Measurements from ENCODE around the gene UPK1A.
A peak's percentile ranks its signal among the peaks of the same experiment; 100 is the strongest.
"Not testable (repeated sequence)": the region's sequence is repeated elsewhere in the genome, so short reads cannot be mapped to it uniquely, and the experiment has no call there.

The UPK1A gene

GRCh38 chr19:35644206-35644986 is 21.9 kb upstream of the UPK1A start:
- DNase-seq (ENCODE audit: low read depth, low spot score): peak; percentile 82

DNA sequence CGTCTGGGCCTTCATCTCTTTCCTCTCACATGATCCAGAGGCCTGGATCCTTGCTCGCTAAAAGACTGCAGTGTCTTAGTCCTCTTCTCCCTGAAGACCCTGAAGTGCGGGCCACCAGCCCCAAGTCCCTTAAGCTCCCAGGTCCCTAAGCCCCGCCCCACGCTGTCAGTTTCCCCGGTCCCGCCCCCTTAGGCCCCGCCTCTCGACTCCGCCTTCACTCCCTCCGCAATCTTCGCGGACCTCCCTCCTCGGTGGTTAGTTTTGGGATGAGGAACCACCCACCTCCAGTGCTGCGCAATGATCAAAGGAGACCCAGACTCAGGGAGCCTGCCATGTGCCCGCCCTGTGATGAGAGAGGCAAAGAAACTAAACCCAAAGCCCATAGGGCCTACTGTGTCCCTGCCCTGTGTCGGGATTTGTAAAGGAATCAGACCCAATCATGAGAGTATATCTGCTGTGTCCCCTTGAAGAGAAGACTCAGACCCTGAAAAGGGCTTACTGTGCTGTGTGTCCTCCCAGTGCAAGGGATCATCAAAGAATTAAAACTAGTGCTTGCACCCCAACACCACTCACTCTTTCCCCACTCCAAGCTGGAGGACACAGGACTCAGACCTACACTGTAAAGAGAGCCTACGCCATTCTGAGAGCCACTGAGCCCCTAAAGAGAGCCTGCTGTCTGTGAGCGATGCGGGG is 21.2 kb upstream of the UPK1A start:
- no peak for DNase-seq (ENCODE audit: low read depth, low spot score)

GRCh38 chr19:35645680-35646511 is 20.4 kb upstream of the UPK1A start:
- DNase-seq (ENCODE audit: low read depth, low spot score): no peak

GRCh38 chr19:35648017-35648961 is 18.0 kb upstream of the UPK1A start, which contains the start of gene COX6B1:
TSS of gene COX6B1 (plus strand) at chr19:35648323. CDS start at chr19:35651244, 2,921 bp downstream.
- peak; percentile 95 for DNase-seq (ENCODE audit: low read depth, low spot score)

GRCh38 chr19:35650581-35650980 is 15.7 kb upstream of the UPK1A start:
- no peak for DNase-seq (ENCODE audit: low read depth, low spot score)

DNA sequence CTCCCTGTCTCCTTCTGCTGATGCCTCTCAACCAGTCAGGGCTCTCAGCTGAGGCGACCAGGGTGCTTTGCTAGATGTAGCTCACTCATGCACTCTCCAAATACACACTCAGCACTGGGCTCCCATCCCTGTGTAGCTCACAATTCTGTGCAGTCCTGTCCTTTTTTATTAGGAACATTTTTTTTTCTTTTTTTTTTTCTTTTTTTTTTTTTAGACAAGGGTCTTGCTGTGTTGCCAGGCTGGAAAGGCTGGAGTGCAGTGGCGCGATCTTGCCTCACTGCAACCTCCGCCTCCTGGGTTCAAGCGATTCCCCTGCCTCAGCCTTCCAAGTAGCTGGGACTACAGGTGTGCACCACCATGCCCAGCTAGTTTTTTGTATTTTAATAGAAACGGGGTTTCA is 11.5 kb upstream of the UPK1A start:
- DNase-seq (ENCODE audit: low read depth, low spot score): not testable (repeated sequence)

GRCh38 chr19:35655600-35655999 is 10.7 kb upstream of the UPK1A start:
- DNase-seq (ENCODE audit: low read depth, low spot score): no peak

GRCh38 chr19:35656700-35657099 is 9.6 kb upstream of the UPK1A start:
- DNase-seq (ENCODE audit: low read depth, low spot score): no peak

DNA sequence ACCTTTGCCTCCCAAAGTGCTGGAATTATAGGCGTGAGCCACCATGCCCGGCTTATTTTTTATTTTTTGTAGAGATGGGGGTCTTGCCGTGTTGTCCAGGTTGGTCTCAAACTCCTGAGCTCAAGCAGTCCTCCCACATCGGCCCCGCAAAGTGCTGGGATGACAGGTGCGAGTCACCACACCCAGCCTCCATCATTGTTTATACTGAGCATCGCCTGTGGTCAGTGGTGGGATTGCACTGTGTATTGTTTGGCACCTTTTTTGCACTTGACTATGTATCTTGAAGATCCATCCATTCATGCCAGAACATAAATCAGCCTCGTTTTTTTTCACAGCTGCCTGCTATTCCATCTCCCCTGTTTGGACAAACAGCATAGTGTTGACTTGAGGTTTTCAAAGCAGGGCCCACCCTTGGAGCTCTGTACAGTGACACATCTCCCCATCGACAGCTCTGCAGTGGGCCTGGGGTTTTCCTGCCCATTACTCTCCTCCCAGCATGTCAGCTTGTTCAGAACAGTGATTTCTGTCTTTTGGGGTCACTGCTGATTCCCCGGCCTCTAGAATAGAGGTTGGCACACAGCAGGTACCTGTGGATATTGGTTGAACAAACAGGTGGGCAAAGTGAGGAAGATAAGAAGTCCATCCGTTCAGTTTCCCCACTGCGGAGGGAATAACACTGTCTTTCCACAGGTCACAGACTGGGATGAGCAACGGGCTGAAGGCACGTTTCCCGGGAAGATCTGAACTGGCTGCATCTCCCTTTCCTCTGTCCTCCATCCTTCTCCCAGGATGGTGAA is 8.2 kb upstream of the UPK1A start:
- no peak for DNase-seq (ENCODE audit: low read depth, low spot score)

- DNase-seq (ENCODE audit: low read depth, low spot score): no peak
Observed at GRCh38 chr19:35661995-35662340, 4.3 kb upstream of the UPK1A start.

DNA sequence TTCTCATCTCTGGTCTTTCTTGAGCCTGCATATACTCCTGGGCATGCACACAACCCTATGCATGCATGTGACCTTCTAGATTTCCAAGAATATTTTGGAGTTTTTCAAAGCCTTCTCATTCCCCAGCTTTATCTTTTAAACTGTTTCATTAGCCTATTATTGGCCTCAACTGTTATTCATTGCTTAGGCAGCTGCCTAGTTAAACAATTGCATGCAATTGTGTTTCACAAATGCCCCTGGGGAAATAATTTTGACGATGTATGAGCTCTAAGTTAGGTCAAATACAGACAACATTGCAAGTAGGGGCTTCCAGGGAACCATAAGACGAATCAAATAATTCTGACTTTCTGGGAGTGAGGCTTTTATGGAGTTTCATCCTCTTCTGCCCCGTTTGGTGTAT is 2.3 kb upstream of the UPK1A start:
- DNase-seq (ENCODE audit: low read depth, low spot score): no peak

DNA sequence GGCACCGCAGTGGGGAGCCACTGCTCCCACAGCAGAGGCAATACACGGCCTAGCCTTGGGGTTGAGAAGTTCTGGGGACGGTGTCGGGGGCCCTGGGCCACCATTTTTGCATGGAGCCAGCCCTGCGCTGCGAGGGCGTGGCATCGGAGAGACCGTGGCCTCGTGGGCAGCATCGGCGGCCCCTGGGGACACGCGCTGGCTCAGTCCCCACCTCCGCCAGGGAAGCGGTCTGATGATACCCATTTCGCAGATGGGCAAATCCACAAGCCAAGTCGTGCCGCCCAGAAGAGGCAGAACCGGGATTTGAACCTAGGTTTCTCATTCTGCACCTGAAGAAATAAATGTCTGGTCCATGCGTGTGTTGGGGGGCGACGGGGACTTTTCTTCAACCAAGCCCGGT is 1.2 kb upstream of the UPK1A start:
- DNase-seq (ENCODE audit: low read depth, low spot score): no peak

DNA sequence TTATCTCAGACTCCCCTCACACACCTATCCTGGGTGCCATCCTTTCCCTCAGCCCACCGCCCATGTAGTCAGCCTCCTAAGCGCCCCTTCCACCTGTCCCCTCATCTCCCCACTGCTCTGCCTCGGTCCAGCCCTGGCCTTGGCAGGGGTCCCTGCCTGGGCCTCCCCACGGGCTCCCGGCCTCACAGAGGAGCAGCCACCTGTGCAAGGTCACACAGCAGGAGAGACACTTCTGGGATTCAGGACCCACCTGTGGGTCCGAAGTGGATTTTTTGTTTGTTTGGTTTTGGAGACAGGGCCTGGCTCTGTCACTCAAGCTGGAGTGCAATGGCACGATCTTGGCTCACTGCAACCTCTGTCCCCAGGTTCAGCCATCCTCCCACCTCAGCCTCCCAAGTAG is 713 bp upstream of the UPK1A start:
- no peak for DNase-seq (ENCODE audit: low read depth, low spot score)

DNA sequence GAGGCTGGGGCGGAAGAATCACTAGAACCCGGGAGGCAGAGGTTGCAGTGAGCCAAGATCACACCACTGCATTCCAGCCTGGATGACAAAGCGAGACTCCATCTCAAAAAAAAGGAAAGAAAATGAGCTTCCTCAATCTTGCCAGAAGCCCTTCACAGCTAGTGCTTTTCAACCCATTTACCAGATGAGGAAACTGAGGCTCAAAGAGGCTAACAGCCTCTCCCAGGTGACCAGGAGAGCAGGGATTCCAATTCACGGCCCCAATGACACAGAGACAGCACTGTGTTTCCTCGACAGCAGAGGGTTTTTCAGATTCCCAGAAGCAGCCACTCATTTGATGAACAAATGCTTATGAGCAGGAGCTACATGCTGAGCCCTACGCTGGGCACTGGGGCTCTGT is 3.2 kb downstream of the UPK1A start:
- DNase-seq (ENCODE audit: low read depth, low spot score): no peak

DNA sequence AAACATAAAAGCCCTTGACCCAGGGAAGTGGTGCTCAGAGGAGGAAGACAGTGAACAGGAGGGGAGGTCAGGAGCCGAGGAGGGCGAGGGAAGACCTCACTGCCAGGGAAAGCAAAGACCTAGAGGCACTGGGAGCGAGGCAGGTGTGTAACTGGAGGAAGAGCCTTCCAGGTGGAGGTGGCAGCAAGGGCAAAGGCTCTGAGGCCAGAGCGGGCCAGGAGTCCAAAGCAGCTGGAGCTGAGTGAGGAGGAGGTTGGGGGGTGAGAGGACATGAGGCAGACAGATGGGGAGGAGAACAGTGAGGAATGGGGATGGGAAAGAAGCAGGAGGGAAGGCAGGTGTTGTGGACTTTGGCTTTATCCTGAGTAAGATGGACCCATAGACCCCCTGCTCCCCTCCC is 3.7 kb downstream of the UPK1A start:
- DNase-seq (ENCODE audit: low read depth, low spot score): no peak

DNA sequence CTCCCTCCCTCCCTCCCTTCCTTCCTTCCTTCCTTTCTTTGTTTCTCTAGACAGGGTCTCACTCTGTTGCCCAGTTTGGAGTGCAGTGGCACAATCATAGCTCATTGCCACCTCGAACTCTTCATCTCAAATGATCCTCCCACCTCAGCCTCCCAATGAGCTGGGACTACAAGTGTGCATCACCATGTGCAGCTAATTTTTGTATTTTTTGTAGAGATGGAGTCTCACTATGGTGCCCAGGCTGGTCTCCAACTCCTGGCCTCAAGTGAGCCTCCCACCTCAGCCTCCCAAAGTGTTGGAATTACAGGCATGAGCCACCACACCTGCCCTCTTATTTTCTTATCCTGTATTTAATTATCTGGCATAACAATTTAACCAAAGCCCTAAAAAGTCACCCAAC is 4.4 kb downstream of the UPK1A start:
- no peak for DNase-seq (ENCODE audit: low read depth, low spot score)

GRCh38 chr19:35671818-35672217 is 5.5 kb downstream of the UPK1A start:
- DNase-seq (ENCODE audit: low read depth, low spot score): no peak

DNA sequence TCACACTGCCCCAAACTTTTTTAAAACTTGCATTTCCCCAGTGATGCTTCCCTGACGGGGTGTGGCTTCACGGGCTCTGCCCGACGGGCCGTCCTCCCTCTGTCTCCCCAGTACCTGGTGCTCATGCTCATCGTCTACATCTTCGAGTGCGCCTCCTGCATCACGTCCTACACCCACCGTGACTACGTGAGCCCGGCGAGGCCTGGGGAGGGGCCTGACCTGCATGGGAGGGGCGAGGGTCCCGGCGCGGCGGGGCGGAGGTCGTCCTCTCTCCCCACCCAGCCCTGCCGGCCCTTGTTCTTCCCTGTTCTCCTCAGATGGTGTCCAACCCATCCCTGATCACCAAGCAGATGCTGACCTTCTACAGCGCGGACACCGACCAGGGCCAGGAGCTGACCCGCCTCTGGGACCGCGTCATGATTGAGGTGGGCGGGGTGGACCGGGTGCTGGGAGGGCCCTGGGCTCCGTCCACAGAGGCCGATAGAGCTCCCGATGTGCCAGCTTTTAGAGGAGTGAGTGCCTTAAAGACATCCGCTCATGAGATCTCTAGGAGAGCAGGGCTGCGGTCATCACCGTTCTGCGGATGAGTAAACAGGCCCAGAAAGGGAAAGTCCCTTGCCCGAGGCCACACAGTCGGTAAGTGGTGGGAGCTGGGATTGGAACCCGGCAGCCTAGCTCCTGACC is 6.9 kb downstream of the UPK1A start:
- no peak for DNase-seq (ENCODE audit: low read depth, low spot score)

- DNase-seq (ENCODE audit: low read depth, low spot score): no peak
Observed at GRCh38 chr19:35675589-35676140, 9.3 kb downstream of the UPK1A start.

DNA sequence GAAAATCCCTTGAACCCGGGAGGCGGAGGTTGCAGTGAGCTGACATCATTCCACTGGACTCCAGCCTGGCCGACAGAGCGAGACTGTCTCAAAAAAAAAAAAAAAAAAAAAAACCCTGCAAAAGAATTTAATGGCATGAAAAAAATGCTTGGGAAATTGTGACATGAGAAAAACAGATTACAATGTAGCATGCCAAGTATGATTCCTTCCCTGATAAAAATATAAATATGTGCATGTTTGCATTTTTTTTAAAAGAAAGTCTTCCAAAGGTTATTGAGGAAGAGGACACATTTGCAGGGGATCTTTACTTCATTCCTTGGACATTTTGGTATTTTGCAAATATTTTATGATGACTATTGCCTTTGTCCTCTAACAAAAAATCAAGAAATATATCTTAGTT is 23.5 kb downstream of the UPK1A start:
- no peak for DNase-seq (ENCODE audit: low read depth, low spot score)

Data from iPS DF 19.7 (cell line).